Coronary artery (tissue), 2 donors: ENCODE data around the gene CRY2.

Experiments used
- DNase-seq: peaks from one replicate; pipeline ENCODE4 v3.0.0-alpha.2; 2017; ENCODE audit warnings: low spot score
- H3K27ac ChIP-seq, 2 donors: fragments of 200-600 bp; sonication (generic); one replicate each; pipeline ENCODE4 v1.5.1; 2016 to 2019
- H3K4me3 ChIP-seq: fragments of 200-600 bp; sonication (generic); 2 replicates; pipeline ENCODE4 v1.5.1; 2016; ENCODE audit warnings: mild to moderate bottlenecking, moderate library complexity
- CTCF ChIP-seq: fragments of 200-600 bp; sonication (generic); IDR thresholded peaks from one replicate; pipeline ENCODE4 v1.5.1; 2019; ENCODE audit warnings: antibody characterized with exemption

The CRY2 gene

GRCh38 chr11:45887587-45887986, 40.3 kb downstream of the CRY2 start:
- no peak for TF ChIP-seq CTCF
- Histone ChIP-seq H3K27ac (no peak overlapping the region), H3K4me3 (no peak overlapping the region)
- no peak for DNase-seq

- Histone ChIP-seq H3K4me3 (no peak overlapping the region), H3K27ac (no peak overlapping the region)
- TF ChIP-seq CTCF: no peak
- DNase-seq: no peak
These were observed 42.3 kb downstream of the CRY2 start for GRCh38 chr11:45889555-45889954.

- Histone ChIP-seq H3K4me3 (no peak overlapping the region), H3K27ac (no peak overlapping the region)
These were observed 42.7 kb downstream of the CRY2 start for GRCh38 chr11:45889966-45890365.

GRCh38 chr11:45890886-45891550, 43.7 kb downstream of the CRY2 start:
- no peak for DNase-seq

More at GRCh38 chr11:45889966-45890365, 42.7 kb downstream of the CRY2 start:
- TF ChIP-seq CTCF: no peak
- no peak for DNase-seq

GRCh38 chr11:45892856-45893255, 45.6 kb downstream of the CRY2 start:
- H3K4me3 ChIP-seq: no peak overlapping the region

More at GRCh38 chr11:45890886-45891550, 43.7 kb downstream of the CRY2 start:
- Histone ChIP-seq H3K4me3 (no peak overlapping the region), H3K27ac (no peak overlapping the region)
- no peak for TF ChIP-seq CTCF

GRCh38 chr11:45894555-45895247, 47.4 kb downstream of the CRY2 start:
- H3K27ac ChIP-seq: no peak overlapping the region
- no peak overlapping the region for H3K4me3 ChIP-seq
- TF ChIP-seq CTCF: no peak
- no peak for DNase-seq

More at GRCh38 chr11:45892856-45893255, 45.6 kb downstream of the CRY2 start:
- TF ChIP-seq CTCF: no peak
- no peak overlapping the region for H3K27ac ChIP-seq
- no peak for DNase-seq
